Lower leg skin (tissue), 3 donors: ENCODE measurements around the gene ZC3H18.

Source experiments
- CTCF ChIP-seq, 3 donors: fragments of 450-650 bp; IDR thresholded peaks; one replicate each; pipeline ENCODE4 v1.5.1; 2016; ENCODE audit warnings: antibody characterized with exemption in 3 of 3, mild to moderate bottlenecking in 3 of 3, moderate library complexity in 2 of 3
- POLR2A ChIP-seq, 2 donors: fragments of 450-650 bp; IDR thresholded peaks; one replicate each; pipeline ENCODE4 v1.6.1; 2016 to 2017; ENCODE audit warnings: antibody characterized with exemption in 2 of 2, mild to moderate bottlenecking in 1 of 2, moderate library complexity in 1 of 2

GRCh38 chr16:88669980-88670379 is 99.8 kb downstream of the ZC3H18 start:
- TF ChIP-seq CTCF (IDR thresholded peaks at IDR 0.05) (no peak), POLR2A (IDR thresholded peaks at IDR 0.05) (no peak)
